ENCODE measurements around the gene BCAS4.

DNA sequence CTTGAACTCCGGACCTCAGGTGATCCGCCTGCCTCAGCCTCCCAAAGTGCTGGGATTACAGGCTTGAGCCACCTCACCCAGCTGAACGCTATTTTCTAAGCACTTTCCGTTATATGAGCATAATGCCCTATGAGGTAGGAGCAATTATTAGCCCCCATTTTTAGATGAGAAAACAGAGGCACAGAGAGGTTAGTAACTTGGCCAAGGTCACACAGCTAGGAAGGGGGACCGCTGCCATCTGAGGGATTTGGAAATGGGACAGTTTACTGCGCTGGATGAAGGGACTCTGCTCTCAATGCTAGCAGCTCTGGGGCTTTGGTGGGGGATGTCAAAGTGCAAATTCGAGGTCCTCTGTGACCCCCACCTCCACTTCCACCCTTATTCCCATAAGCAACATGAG lies 62.5 kb downstream of the BCAS4 start:
- TF ChIP-seq, protein P1, sequence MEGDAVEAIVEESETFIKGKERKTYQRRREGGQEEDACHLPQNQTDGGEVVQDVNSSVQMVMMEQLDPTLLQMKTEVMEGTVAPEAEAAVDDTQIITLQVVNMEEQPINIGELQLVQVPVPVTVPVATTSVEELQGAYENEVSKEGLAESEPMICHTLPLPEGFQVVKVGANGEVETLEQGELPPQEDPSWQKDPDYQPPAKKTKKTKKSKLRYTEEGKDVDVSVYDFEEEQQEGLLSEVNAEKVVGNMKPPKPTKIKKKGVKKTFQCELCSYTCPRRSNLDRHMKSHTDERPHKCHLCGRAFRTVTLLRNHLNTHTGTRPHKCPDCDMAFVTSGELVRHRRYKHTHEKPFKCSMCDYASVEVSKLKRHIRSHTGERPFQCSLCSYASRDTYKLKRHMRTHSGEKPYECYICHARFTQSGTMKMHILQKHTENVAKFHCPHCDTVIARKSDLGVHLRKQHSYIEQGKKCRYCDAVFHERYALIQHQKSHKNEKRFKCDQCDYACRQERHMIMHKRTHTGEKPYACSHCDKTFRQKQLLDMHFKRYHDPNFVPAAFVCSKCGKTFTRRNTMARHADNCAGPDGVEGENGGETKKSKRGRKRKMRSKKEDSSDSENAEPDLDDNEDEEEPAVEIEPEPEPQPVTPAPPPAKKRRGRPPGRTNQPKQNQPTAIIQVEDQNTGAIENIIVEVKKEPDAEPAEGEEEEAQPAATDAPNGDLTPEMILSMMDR (IDR thresholded peaks at IDR 0.05), result no peak
- TF ChIP-seq POLR2A (IDR thresholded peaks at IDR 0.05), result no peak

Measured in thyroid gland (tissue), 4 donors.